Choroid plexus epithelial cell (primary cell): Measurements from ENCODE around the gene PDCD4.
A peak's percentile ranks its signal among the peaks of the same experiment; 100 is the strongest.

Experiments used
- DNase-seq: peaks from one replicate; pipeline ENCODE4 v3.0.0-alpha.2; 2010; ENCODE audit warnings: low read depth
- H3K4me3 ChIP-seq: 2 replicates; pipeline ENCODE4 v1.5.1; 2011; ENCODE audit warnings: low read depth, mild to moderate bottlenecking, control low read depth, low read length, moderate library complexity
- CTCF ChIP-seq: conservative IDR thresholded peaks from 2 replicates; pipeline ENCODE4 v1.5.1; 2011; ENCODE audit warnings: low read depth, mild to moderate bottlenecking, control low read depth, inconsistent platforms, low read length, moderate library complexity

PDCD4 gene

GRCh38 chr10:110881247-110881646 lies 9.5 kb downstream of the PDCD4 start:
- no peak for DNase-seq
- no peak overlapping the region for H3K4me3 ChIP-seq
- TF ChIP-seq CTCF = no peak

GRCh38 chr10:110881905-110882304 lies 10.2 kb downstream of the PDCD4 start:
- H3K4me3 ChIP-seq = no peak overlapping the region
- TF ChIP-seq CTCF = no peak
- DNase-seq = no peak

GRCh38 chr10:110883924-110884323 lies 12.2 kb downstream of the PDCD4 start:
- peak; percentile 34 for DNase-seq
- no peak for TF ChIP-seq CTCF
- no peak overlapping the region for H3K4me3 ChIP-seq

GRCh38 chr10:110885932-110886674 lies 14.4 kb downstream of the PDCD4 start:
- no peak overlapping the region for H3K4me3 ChIP-seq
- no peak for DNase-seq
- TF ChIP-seq CTCF = no peak

GRCh38 chr10:110887560-110887959 lies 15.8 kb downstream of the PDCD4 start:
- H3K4me3 ChIP-seq = no peak overlapping the region
- no peak for DNase-seq
- no peak for TF ChIP-seq CTCF

- DNase-seq = no peak
- no peak for TF ChIP-seq CTCF
- no peak overlapping the region for H3K4me3 ChIP-seq
These were observed 21.0 kb downstream of the PDCD4 start for GRCh38 chr10:110892602-110893288.
